DND-41 (cell line): ENCODE data around the gene PDZRN4.
"Not testable (repeated sequence)": the region's sequence is repeated elsewhere in the genome, so short reads cannot be mapped to it uniquely, and the experiment has no call there.

Experiments used
- ATAC-seq: fragments of 200-7000 bp; cut with Tn5 transposase; 3 replicates; pipeline ENCODE4 v1.9.1; 2021; ENCODE audit warnings: low read depth; ENCODE audit not compliant: insufficient read depth
- DNase-seq: peaks from one replicate; pipeline ENCODE4 v3.0.0-alpha.2; 2020
- H2AFZ ChIP-seq: 2 replicates; pipeline ENCODE4 v1.6.0; 2012; ENCODE audit warnings: low read depth, low read length
- H3K27ac ChIP-seq: 2 replicates; pipeline ENCODE4 v1.5.1; 2012; ENCODE audit warnings: low read length, inconsistent platforms
- H3K27me3 ChIP-seq: fragments of 200-600 bp; sonication (generic); 2 replicates; pipeline ENCODE4 v1.6.0; 2012; ENCODE audit warnings: low read length, mild to moderate bottlenecking, inconsistent platforms; ENCODE audit not compliant: insufficient read depth, poor library complexity
- H3K36me3 ChIP-seq: 2 replicates; pipeline ENCODE4 v1.5.1; 2012; ENCODE audit warnings: low read length, inconsistent platforms; ENCODE audit not compliant: insufficient read depth
- H3K4me1 ChIP-seq: 2 replicates; pipeline ENCODE4 v1.5.1; 2012; ENCODE audit warnings: mild to moderate bottlenecking, low read length; ENCODE audit not compliant: insufficient read depth
- H3K4me2 ChIP-seq: 2 replicates; pipeline ENCODE4 v1.6.0; 2012; ENCODE audit warnings: mild to moderate bottlenecking, moderate library complexity, low read length, inconsistent platforms; ENCODE audit not compliant: insufficient read depth
- H3K4me3 ChIP-seq, 2 experiments: fragments of 200-600 bp in 1 of 2; shearing (Covaris generic) in 1 of 2; 2 replicates each; pipeline ENCODE4 v1.5.1; 2012 to 2016; ENCODE audit warnings: inconsistent platforms in 2 of 2, low read length in 2 of 2, mild to moderate bottlenecking in 2 of 2, low read depth in 1 of 2, moderate library complexity in 1 of 2
- H3K79me2 ChIP-seq: 2 replicates; pipeline ENCODE4 v1.6.0; 2012; ENCODE audit warnings: low read length, inconsistent platforms; ENCODE audit not compliant: insufficient read depth
- H3K9ac ChIP-seq: 2 replicates; pipeline ENCODE4 v1.6.0; 2012; ENCODE audit warnings: low read depth, mild to moderate bottlenecking, inconsistent platforms, low read length, moderate library complexity
- H3K9me3 ChIP-seq: 2 replicates; pipeline ENCODE4 v1.5.1; 2012; ENCODE audit warnings: low read length, moderate library complexity, mild to moderate bottlenecking, inconsistent platforms; ENCODE audit not compliant: insufficient read depth, severe bottlenecking
- H4K20me1 ChIP-seq: 2 replicates; pipeline ENCODE4 v1.6.0; 2012; ENCODE audit warnings: low read length; ENCODE audit not compliant: insufficient read depth
- EZH2 ChIP-seq: IDR thresholded peaks from 3 replicates; pipeline ENCODE4 v1.6.1; 2012; ENCODE audit warnings: borderline replicate concordance, low read depth, mild to moderate bottlenecking, moderate library complexity, low read length, inconsistent platforms; ENCODE audit not compliant: severe bottlenecking
- TF ChIP-seq, protein P1 (sequence below): IDR thresholded peaks from 2 replicates; pipeline ENCODE4 v1.5.1; 2012; ENCODE audit warnings: borderline replicate concordance, low read length, moderate library complexity, mild to moderate bottlenecking; ENCODE audit not compliant: poor library complexity, severe bottlenecking; ENCODE audit errors: extremely low read depth

The PDZRN4 gene

DNA sequence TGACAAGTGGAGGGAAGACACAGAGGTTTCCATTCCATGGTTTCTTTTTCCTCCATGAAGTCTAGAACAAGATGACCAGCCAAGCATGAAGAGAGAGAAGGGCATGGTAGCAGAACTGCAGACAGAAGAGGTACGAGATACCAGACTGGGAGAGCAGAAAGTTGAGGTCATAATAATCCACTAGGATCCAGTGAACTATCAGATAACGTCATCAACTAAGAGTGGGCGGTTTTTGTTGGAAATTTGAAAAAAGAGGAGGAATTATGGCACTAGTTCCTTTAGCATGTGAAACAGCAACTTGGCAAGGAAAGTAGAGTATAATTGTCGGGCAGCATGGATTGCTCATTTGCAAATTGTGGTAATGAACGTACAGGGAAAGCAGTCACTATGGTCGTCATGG, 357.6 kb downstream of the PDZRN4 start:
- H2AFZ ChIP-seq = no peak overlapping the region
- H4K20me1 ChIP-seq = no peaks in the 10 kb centered on the region
- ATAC-seq (no peak), DNase-seq (no peak)
- H3K79me2 ChIP-seq = no peaks in the 10 kb centered on the region
- no peak overlapping the region for H3K4me2 ChIP-seq
- H3K27me3 ChIP-seq = no peaks in the 10 kb centered on the region
- no peak overlapping the region for H3K4me3 ChIP-seq
- H3K27ac ChIP-seq = no peak overlapping the region
- no peaks in the 10 kb centered on the region for H3K9me3 ChIP-seq
- H3K36me3 ChIP-seq = no peaks in the 10 kb centered on the region
- TF ChIP-seq, protein P1, sequence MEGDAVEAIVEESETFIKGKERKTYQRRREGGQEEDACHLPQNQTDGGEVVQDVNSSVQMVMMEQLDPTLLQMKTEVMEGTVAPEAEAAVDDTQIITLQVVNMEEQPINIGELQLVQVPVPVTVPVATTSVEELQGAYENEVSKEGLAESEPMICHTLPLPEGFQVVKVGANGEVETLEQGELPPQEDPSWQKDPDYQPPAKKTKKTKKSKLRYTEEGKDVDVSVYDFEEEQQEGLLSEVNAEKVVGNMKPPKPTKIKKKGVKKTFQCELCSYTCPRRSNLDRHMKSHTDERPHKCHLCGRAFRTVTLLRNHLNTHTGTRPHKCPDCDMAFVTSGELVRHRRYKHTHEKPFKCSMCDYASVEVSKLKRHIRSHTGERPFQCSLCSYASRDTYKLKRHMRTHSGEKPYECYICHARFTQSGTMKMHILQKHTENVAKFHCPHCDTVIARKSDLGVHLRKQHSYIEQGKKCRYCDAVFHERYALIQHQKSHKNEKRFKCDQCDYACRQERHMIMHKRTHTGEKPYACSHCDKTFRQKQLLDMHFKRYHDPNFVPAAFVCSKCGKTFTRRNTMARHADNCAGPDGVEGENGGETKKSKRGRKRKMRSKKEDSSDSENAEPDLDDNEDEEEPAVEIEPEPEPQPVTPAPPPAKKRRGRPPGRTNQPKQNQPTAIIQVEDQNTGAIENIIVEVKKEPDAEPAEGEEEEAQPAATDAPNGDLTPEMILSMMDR = no peak
- no peak for TF ChIP-seq EZH2
- no peak overlapping the region for H3K9ac ChIP-seq
- H3K4me1 ChIP-seq = no peaks in the 10 kb centered on the region

DNA sequence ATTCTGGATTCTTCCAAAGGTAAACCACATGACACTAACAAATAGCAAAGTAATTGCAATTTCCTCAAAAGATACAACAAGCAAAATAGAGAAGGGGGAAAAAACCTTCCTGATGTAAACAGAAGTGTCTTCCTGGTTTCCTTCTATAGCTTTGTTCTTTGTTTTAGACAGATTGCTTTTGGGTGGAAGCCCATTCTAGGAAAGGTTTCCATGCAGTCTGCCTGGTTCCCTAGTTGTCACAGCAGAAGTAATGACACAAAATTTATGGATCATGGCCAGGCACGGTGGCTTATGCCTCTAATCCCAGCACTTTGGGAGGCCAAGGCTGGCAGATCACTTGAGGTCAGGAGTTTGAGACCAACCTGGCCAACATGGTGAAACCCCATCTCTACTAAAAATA, 359.0 kb downstream of the PDZRN4 start:
- DNase-seq, H3K27me3 ChIP-seq, ATAC-seq: not testable (repeated sequence)

DNA sequence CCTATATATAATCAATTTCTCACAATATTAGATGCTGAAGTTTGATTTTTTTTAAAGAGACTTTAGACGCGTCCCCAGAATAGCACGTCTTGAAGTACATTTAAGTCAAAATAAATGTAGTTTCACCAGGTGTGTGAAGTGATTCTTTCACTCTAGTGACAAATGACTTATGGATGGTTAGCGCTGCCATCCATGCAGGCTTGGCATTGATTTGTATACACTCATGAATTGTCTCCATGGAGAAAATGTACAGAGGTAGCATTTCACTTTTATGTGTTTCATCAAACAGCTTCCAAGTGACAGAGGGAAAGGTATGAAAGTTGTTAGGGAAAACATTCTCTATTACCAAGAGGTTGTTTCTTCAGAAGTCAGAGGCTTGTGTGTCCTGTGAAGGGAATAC, 360.8 kb downstream of the PDZRN4 start:
- TF ChIP-seq EZH2 = no peak
- TF ChIP-seq, protein P1 = no peak
- Histone ChIP-seq H3K36me3 (no peaks in the 10 kb centered on the region), H3K27ac (no peak overlapping the region), H3K4me1 (no peaks in the 10 kb centered on the region), H3K9ac (no peak overlapping the region), H3K4me2 (no peak overlapping the region), H4K20me1 (no peaks in the 10 kb centered on the region), H3K4me3 (no peak overlapping the region), H2AFZ (no peak overlapping the region), H3K9me3 (no peaks in the 10 kb centered on the region), H3K79me2 (no peaks in the 10 kb centered on the region), H3K27me3 (no peaks in the 10 kb centered on the region)
- DNase-seq (no peak), ATAC-seq (no peak)

More for the DNA sequence above, 359.0 kb downstream of the PDZRN4 start:
- H3K4me2 ChIP-seq, H3K4me1 ChIP-seq, H3K9me3 ChIP-seq, H2AFZ ChIP-seq, H3K9ac ChIP-seq, H3K36me3 ChIP-seq, H3K27ac ChIP-seq, H3K4me3 ChIP-seq, H3K79me2 ChIP-seq, H4K20me1 ChIP-seq: not testable (repeated sequence)

DNA sequence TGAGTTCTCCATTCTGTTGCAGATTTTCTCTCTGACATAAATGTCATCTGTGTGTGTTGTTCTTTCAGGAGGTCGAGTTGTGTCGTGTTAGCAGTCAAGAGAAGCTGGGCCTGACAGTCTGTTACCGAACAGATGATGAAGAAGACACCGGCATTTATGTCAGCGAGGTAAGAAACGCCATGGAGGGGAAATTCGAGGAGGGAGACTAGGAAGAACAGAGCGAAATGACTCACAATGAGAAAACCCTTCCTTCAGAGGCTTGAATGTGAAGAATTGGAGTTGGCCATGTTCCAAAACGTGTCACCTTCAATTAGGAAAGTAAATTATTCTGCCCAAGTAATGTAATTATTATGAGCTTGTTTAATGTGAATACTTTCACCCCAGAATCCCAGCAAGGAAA, 364.5 kb downstream of the PDZRN4 start:
- Histone ChIP-seq H3K27me3 (no peaks in the 10 kb centered on the region), H3K79me2 (no peaks in the 10 kb centered on the region), H2AFZ (no peak overlapping the region), H3K9me3 (no peaks in the 10 kb centered on the region), H3K27ac (no peak overlapping the region), H3K4me2 (no peak overlapping the region), H3K9ac (no peak overlapping the region), H3K4me1 (no peaks in the 10 kb centered on the region), H3K36me3 (no peaks in the 10 kb centered on the region), H3K4me3 (no peak overlapping the region), H4K20me1 (no peaks in the 10 kb centered on the region)
- ATAC-seq = no peak
- no peak for DNase-seq
- TF ChIP-seq EZH2 = no peak
- TF ChIP-seq, protein P1 = no peak
